Activated CD4-positive, alpha-beta T cell treated with anti-CD3 and anti-CD28 coated beads for 36 hours (primary cell): ENCODE results near the gene NUCB1. TPM values are rescaled to one million over a fixed set of nuclear protein-coding genes. Genes with fewer than 3 reads are reported as not detected.
"Not testable (repeated sequence)": the region's sequence is repeated elsewhere in the genome, so short reads cannot be mapped to it uniquely, and the experiment has no call there.

Experiments
- ATAC-seq: fragments of 200-7000 bp; cut with Tn5 transposase; one replicate; pipeline ENCODE4 v1.10.0; 2021; ENCODE audit warnings: mild to moderate bottlenecking, moderate library complexity
- CTCF ChIA-PET: fragments of 350-600 bp; sonication (Branson Sonifier 250); formaldehyde crosslinking; loops from one replicate; lab custom pipeline; 2021; ENCODE audit warnings: antibody characterized with exemption; lab: Charles Lee
- POLR2A ChIA-PET: fragments of 350-600 bp; sonication (Branson Sonifier 250); formaldehyde crosslinking; loops from one replicate; lab custom pipeline; 2021; ENCODE audit warnings: antibody characterized with exemption, inconsistent platforms; lab: Charles Lee
- DNase-seq: peaks from one replicate; pipeline ENCODE4 v3.0.0-alpha.2; 2020
- H3K27ac Mint-ChIP-seq: one replicate; pipeline ENCODE4 v1.8.0; 2021; ENCODE audit warnings: mixed read lengths
- H3K27me3 Mint-ChIP-seq: one replicate; pipeline ENCODE4 v1.8.0; 2021; ENCODE audit warnings: mixed read lengths
- H3K36me3 Mint-ChIP-seq: one replicate; pipeline ENCODE4 v1.8.0; 2021; ENCODE audit warnings: low read depth, mixed read lengths
- H3K4me1 Mint-ChIP-seq: one replicate; pipeline ENCODE4 v1.8.0; 2021; ENCODE audit warnings: mixed read lengths
- H3K4me3 Mint-ChIP-seq: one replicate; pipeline ENCODE4 v1.8.0; 2021; ENCODE audit warnings: mild to moderate bottlenecking, moderate library complexity, mixed read lengths
- H3K9me3 Mint-ChIP-seq: one replicate; pipeline ENCODE4 v1.8.0; 2021; ENCODE audit warnings: low read depth, mixed read lengths
- intact Hi-C, 2 experiments: fragments of 100-400 bp; cut with DNase I in 1 of 2; cut with micrococcal nuclease in 1 of 2; formaldehyde crosslinking; loops; one replicate each; pipeline versions ENCODE4 v1.14.2 to v1.15.1; 2022 to 2024; cut with DNase I, micrococcal nuclease
- total RNA-seq, 2 experiments: library from RNA; stranded (reverse); gene quantifications; one replicate each; pipeline ENCODE4 v1.2.3, GENCODE V29; 2021

Gene NUCB1
- total RNA-seq, 2 experiments from 2014 or later, result 115 to 118 TPM

- DNase-seq (no peak), ATAC-seq (no peak)
- intact Hi-C loops, result no loop called here
- no peak overlapping the region for H3K4me3 Mint-ChIP-seq
- POLR2A ChIA-PET, result interaction anchor here (0.6 kb wide), 1 partner anchor 85 kb away, joined by 4 read pairs; no protein-coding TSS in a partner anchor
- H3K4me1 Mint-ChIP-seq, result peaks cover 7% of the 10 kb centered on the region
- H3K36me3 Mint-ChIP-seq, result peaks cover 1% of the 10 kb centered on the region
- H3K27me3 Mint-ChIP-seq, result no peaks in the 10 kb centered on the region
- H3K27ac Mint-ChIP-seq, result no peak overlapping the region
- CTCF ChIA-PET, result interaction anchor here (0.6 kb wide), 2 partner anchors 22 to 648 kb away, joined by 3 to 4 read pairs; no protein-coding TSS in a partner anchor
- H3K9me3 Mint-ChIP-seq, result no peaks in the 10 kb centered on the region
Observed at GRCh38 chr19:48867123-48867745, 32.9 kb upstream of the NUCB1 start.

GRCh38 chr19:48867746-48868113 is 32.4 kb upstream of the NUCB1 start:
- Mint-ChIP-seq H3K27me3 (no peaks in the 10 kb centered on the region), H3K4me3 (no peak overlapping the region), H3K27ac (no peak overlapping the region), H3K4me1 (peaks cover 7% of the 10 kb centered on the region), H3K36me3 (peaks cover 4% of the 10 kb centered on the region), H3K9me3 (no peaks in the 10 kb centered on the region)
- intact Hi-C loops, result no loop called here
- ChIA-PET POLR2A (no interaction called here), CTCF (no interaction called here)
- ATAC-seq (no peak), DNase-seq (no peak)

GRCh38 chr19:48868114-48868886 is 31.8 kb upstream of the NUCB1 start, which contains the start of gene PLEKHA4:
Gene PLEKHA4 (minus strand): TSS chr19:48868617. CDS start chr19:48867620, 997 bp downstream.
- no peak within 1 kb of the TSS for H3K4me3 Mint-ChIP-seq
- intact Hi-C loops, result no loop called here

GRCh38 chr19:48870048-48870447 is 30.1 kb upstream of the NUCB1 start:
- intact Hi-C loops, result loop anchor here in 1 of 2 experiments (5.0 to 10.0 kb wide), 6 partner anchors 465 to 805 kb away; partner anchors contain the start of genes CD37, LIG1, PRMT1 and RRAS
- Mint-ChIP-seq H3K27ac (no peak overlapping the region), H3K27me3 (no peaks in the 10 kb centered on the region), H3K36me3 (peaks cover 28% of the 10 kb centered on the region), H3K9me3 (no peaks in the 10 kb centered on the region), H3K4me3 (no peak overlapping the region), H3K4me1 (peaks cover 25% of the 10 kb centered on the region)
- ChIA-PET CTCF (interaction anchor here (1.1 kb wide), 1 partner anchor 123 kb away, joined by 3 read pairs; the partner anchor contains the start of gene GYS1), POLR2A (interaction anchor here (0.7 kb wide), 1 partner anchor 30 kb away, joined by 4 read pairs; no protein-coding TSS in a partner anchor)
- DNase-seq (no peak), ATAC-seq (no peak)

More at GRCh38 chr19:48868114-48868886, 31.8 kb upstream of the NUCB1 start, which contains the start of gene PLEKHA4:
- POLR2A ChIA-PET, result no interaction called here
- no peaks in the 10 kb centered on the region for H3K9me3 Mint-ChIP-seq
- peak within 1 kb of the TSS; percentile 12 for H3K27ac Mint-ChIP-seq
- ATAC-seq (no peak), DNase-seq (no peak)
- H3K27me3 Mint-ChIP-seq, result no peaks in the 10 kb centered on the region
- CTCF ChIA-PET, result no interaction called here
- H3K36me3 Mint-ChIP-seq, result peaks cover 10% of the 10 kb centered on the region
- H3K4me1 Mint-ChIP-seq, result peaks cover 11% of the 10 kb centered on the region

DNA sequence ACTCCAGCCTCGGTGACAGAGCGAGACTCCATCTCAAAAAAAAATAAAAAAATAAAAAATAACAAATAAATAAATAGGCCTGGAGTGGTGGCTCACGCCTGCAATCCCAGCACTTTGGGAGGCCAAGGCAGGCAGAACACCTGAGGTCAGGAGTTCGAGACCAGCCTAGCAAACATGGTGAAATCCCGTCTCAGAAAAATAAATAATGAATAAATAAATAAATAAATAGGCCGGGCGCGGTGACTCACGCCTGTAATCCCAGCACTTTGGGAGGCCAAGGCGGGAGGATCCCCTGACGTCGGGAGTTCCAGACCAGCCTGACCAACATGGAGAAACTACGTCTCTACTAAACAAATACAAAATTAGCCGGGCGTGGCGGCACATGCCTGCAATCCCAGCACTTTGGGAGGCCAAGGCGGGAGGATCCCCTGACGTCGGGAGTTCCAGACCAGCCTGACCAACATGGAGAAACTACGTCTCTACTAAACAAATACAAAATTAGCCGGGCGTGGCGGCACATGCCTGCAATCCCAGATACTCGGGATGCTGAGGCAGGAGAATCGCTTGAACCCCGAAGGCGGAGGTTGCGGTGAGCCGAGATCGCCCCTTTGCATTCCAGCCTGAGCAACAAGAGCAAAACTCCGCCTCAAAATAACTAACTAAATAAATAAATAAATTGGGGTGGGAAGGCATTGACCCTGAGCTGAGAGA is 28.5 kb upstream of the NUCB1 start:
- not testable (repeated sequence) for DNase-seq
- POLR2A ChIA-PET, result interaction anchor here (0.6 to 1.3 kb wide), 8 partner anchors 10 to 122 kb away, joined by 3 to 6 read pairs (median 4); partner anchors contain the start of genes NUCB1 and RUVBL2
- intact Hi-C loops, result loop anchor here (1.0 to 10.0 kb wide), 16 partner anchors 12 to 803 kb away; partner anchors contain the start of genes ALDH16A1 (in 1 of the 2), BAX (in 1 of the 2), BCAT2 (in 1 of the 2) and C19orf73 (in 1 of the 2)

DNA sequence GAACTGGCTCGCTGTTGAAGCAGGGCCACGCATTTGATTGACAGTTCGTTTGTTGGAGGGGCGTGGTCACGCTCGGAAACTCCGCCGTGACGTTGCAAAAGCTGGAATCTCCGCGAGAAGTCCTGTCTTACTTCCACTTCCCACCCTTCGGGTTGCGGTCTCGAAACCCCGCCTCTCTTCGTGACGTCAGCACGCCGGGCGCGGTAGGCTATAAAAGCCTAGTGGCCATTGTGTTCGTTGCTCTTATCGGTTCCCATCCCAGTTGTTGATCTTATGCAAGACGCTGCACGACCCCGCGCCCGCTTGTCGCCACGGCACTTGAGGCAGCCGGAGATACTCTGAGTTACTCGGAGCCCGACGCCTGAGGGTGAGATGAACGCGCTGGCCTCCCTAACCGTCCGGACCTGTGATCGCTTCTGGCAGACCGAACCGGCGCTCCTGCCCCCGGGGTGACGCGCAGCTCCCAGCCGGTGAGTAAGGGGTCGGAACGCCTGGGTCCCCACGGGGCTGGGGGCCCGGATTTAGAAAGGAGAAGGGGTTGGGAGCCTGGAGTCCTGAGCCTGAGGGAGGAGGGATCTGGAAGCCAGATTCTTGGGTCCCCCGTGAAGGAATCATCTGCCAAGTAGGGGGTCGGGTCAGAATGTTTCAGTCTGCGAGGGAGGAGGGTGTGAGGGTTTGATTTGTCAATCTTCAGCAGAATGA is 27.8 kb upstream of the NUCB1 start, which contains the start of gene PPP1R15A:
Gene PPP1R15A, plus strand, starts transcription at position 240 of the 702 bp plus-strand sequence. CDS start 813 bp downstream, outside the sequence.
- Mint-ChIP-seq H3K9me3 (no peaks in the 10 kb centered on the region), H3K27me3 (no peaks in the 10 kb centered on the region), H3K4me3 (peak within 1 kb of the TSS; percentile 98), H3K27ac (peak within 1 kb of the TSS; percentile 99), H3K36me3 (peaks cover 43% of the 10 kb centered on the region), H3K4me1 (peaks cover 41% of the 10 kb centered on the region)
- ChIA-PET POLR2A (interaction anchor here (0.6 to 1.3 kb wide), 9 partner anchors 10 to 121 kb away, joined by 3 to 6 read pairs (median 4); partner anchors contain the start of genes NUCB1 and RUVBL2), CTCF (interaction anchor here (0.9 to 2.4 kb wide), 5 partner anchors 28 to 121 kb away, joined by 3 to 8 read pairs (median 4); partner anchors contain the start of genes NUCB1 and RUVBL2)
- peak; percentile 50 for ATAC-seq
- peak; percentile 99 for DNase-seq
- intact Hi-C loops, result loop anchor here (1.0 to 10.0 kb wide), 16 partner anchors 13 to 802 kb away; partner anchors contain the start of genes ALDH16A1 (in 1 of the 2), BAX (in 1 of the 2), BCAT2 (in 1 of the 2) and C19orf73 (in 1 of the 2)

More for the DNA sequence above, 28.5 kb upstream of the NUCB1 start:
- peak overlapping the region; percentile 99 for H3K27ac Mint-ChIP-seq
- not testable (repeated sequence) for H3K27me3 Mint-ChIP-seq, H3K9me3 Mint-ChIP-seq, ATAC-seq
- peak overlapping the region; percentile 98 for H3K4me3 Mint-ChIP-seq
- H3K4me1 Mint-ChIP-seq, result peaks cover 38% of the 10 kb centered on the region
- CTCF ChIA-PET, result interaction anchor here (0.9 to 2.1 kb wide), 4 partner anchors 29 to 122 kb away, joined by 3 to 8 read pairs (median 4); partner anchors contain the start of genes NUCB1 and RUVBL2
- peaks cover 43% of the 10 kb centered on the region for H3K36me3 Mint-ChIP-seq

DNA sequence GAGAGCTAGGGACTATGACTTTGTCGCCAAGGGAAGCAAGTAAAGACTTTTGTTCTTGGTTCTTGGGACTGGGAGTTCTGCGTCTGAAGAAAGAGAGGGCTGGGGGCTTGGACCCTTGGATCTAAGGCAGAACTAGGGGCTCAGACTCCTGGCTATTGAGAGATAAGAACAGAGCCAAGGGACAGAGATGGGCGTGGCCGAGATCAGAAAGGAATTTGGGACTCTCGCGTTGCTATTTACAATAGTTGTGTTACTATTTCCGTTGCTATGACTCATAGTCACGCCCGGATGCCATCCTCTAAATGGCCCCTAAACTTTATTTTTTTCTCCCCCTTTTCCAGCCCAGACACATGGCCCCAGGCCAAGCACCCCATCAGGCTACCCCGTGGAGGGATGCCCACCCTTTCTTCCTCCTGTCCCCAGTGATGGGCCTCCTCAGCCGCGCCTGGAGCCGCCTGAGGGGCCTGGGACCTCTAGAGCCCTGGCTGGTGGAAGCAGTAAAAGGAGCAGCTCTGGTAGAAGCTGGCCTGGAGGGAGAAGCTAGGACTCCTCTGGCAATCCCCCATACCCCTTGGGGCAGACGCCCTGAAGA is 27.1 kb upstream of the NUCB1 start:
- intact Hi-C loops, result loop anchor here (1.0 to 10.0 kb wide), 16 partner anchors 14 to 802 kb away; partner anchors contain the start of genes ALDH16A1 (in 1 of the 2), BAX (in 1 of the 2), BCAT2 (in 1 of the 2) and C19orf73 (in 1 of the 2)
- Mint-ChIP-seq H3K4me1 (peaks cover 47% of the 10 kb centered on the region), H3K9me3 (no peaks in the 10 kb centered on the region), H3K27ac (peak overlapping the region; percentile 99), H3K4me3 (peak overlapping the region; percentile 98), H3K27me3 (no peaks in the 10 kb centered on the region), H3K36me3 (peaks cover 49% of the 10 kb centered on the region)
- CTCF ChIA-PET, result interaction anchor here (1.0 to 2.4 kb wide), 4 partner anchors 28 to 97 kb away, joined by 3 to 8 read pairs (median 6); partner anchors contain the start of gene NUCB1
- ATAC-seq (peak; percentile 47), DNase-seq (peak; percentile 89)
- POLR2A ChIA-PET, result interaction anchor here (0.9 to 1.3 kb wide), 5 partner anchors 23 to 121 kb away, joined by 4 to 7 read pairs (median 4); partner anchors contain the start of genes GYS1, NUCB1 and RUVBL2

- no peaks in the 10 kb centered on the region for H3K27me3 Mint-ChIP-seq
Observed at GRCh38 chr19:48873476-48874302, 26.4 kb upstream of the NUCB1 start.

More at GRCh38 chr19:48873476-48874302, 26.4 kb upstream of the NUCB1 start:
- ChIA-PET POLR2A (interaction anchor here (0.6 to 1.2 kb wide), 5 partner anchors 15 to 120 kb away, joined by 3 to 7 read pairs (median 5); partner anchors contain the start of genes GYS1, NUCB1 and RUVBL2), CTCF (interaction anchor here (0.7 to 2.4 kb wide), 5 partner anchors 12 to 97 kb away, joined by 3 to 8 read pairs (median 4); partner anchors contain the start of gene NUCB1)
- intact Hi-C loops, result loop anchor here (2.0 to 10.0 kb wide), 8 partner anchors 15 to 801 kb away; partner anchors contain the start of genes BCAT2 (in 1 of the 2), CD37 (in 1 of the 2), LIG1 (in 1 of the 2) and PRMT1 (in 1 of the 2)
- H3K27ac Mint-ChIP-seq, result peak overlapping the region; percentile 99
- H3K4me3 Mint-ChIP-seq, result peak overlapping the region; percentile 98
- H3K9me3 Mint-ChIP-seq, result no peaks in the 10 kb centered on the region
- DNase-seq (peak; percentile 17), ATAC-seq (no peak)
- H3K36me3 Mint-ChIP-seq, result peaks cover 54% of the 10 kb centered on the region
- peaks cover 51% of the 10 kb centered on the region for H3K4me1 Mint-ChIP-seq
